Neuronal stem cell (in vitro differentiated cells): Measurements from ENCODE around the gene MS4A12.

Source experiments
- DNase-seq: peaks from one replicate; pipeline ENCODE4 v3.0.0-alpha.2; 2013; ENCODE audit warnings: low spot score
- H2AFZ ChIP-seq: one replicate; pipeline ENCODE4 v1.6.1; 2013; ENCODE audit warnings: mild to moderate bottlenecking, low read length, inconsistent platforms
- H2AK5ac ChIP-seq: 2 replicates; pipeline ENCODE4 v1.6.1; 2013; ENCODE audit warnings: low read depth, mild to moderate bottlenecking, inconsistent platforms, low read length, moderate library complexity, mixed read lengths
- H2BK120ac ChIP-seq: 2 replicates; pipeline ENCODE4 v1.6.1; 2013; ENCODE audit warnings: low read depth, mild to moderate bottlenecking, inconsistent platforms, low read length, moderate library complexity, mixed read lengths
- H2BK12ac ChIP-seq: one replicate; pipeline ENCODE4 v1.6.1; 2013; ENCODE audit warnings: low read length, inconsistent platforms
- H2BK15ac ChIP-seq: 2 replicates; pipeline ENCODE4 v1.6.1; 2013; ENCODE audit warnings: mild to moderate bottlenecking, low read length, inconsistent platforms, mixed read lengths
- H2BK5ac ChIP-seq: one replicate; pipeline ENCODE4 v1.6.1; 2013; ENCODE audit warnings: inconsistent platforms, mild to moderate bottlenecking, low read length, moderate library complexity
- H3K14ac ChIP-seq: one replicate; pipeline ENCODE4 v1.6.1; 2013; ENCODE audit warnings: low read length, inconsistent platforms
- H3K18ac ChIP-seq: 2 replicates; pipeline ENCODE4 v1.6.1; 2013; ENCODE audit warnings: low read length, inconsistent platforms
- H3K23ac ChIP-seq: 2 replicates; pipeline ENCODE4 v1.6.1; 2013; ENCODE audit warnings: low read depth, mild to moderate bottlenecking, mixed read lengths, low read length, inconsistent platforms; ENCODE audit not compliant: poor library complexity
- H3K27ac ChIP-seq: replicated peaks from 3 replicates; pipeline ENCODE4 v1.5.1; 2013; ENCODE audit warnings: low read length, inconsistent platforms
- H3K27me3 ChIP-seq, 3 experiments: 2 replicates each; pipeline ENCODE4 v1.6.1; 2013; ENCODE audit warnings: low read length in 3 of 3, mild to moderate bottlenecking in 2 of 3, inconsistent platforms in 1 of 3, low read depth in 1 of 3, mixed read lengths in 1 of 3, moderate library complexity in 1 of 3; ENCODE audit not compliant: control insufficient read depth in 3 of 3, insufficient read depth in 3 of 3
- H3K36me3 ChIP-seq, 2 donors: replicated peaks in 1 of 2; 2 replicates each; pipeline ENCODE4 v1.6.1; 2013; ENCODE audit warnings: low read length in 2 of 2; ENCODE audit not compliant: control insufficient read depth in 2 of 2, insufficient read depth in 2 of 2
- H3K4ac ChIP-seq: 2 replicates; pipeline ENCODE4 v1.6.1; 2013; ENCODE audit warnings: inconsistent platforms, mild to moderate bottlenecking, low read length, moderate library complexity
- H3K4me1 ChIP-seq, 2 donors: 1 replicate in 1 of 2; 2 replicates in 1 of 2; pipeline ENCODE4 v1.6.1; 2013; ENCODE audit warnings: low read length in 2 of 2, low read depth in 1 of 2; ENCODE audit not compliant: control insufficient read depth in 2 of 2, insufficient read depth in 1 of 2
- H3K4me2 ChIP-seq: one replicate; pipeline ENCODE4 v1.6.1; 2013; ENCODE audit warnings: mild to moderate bottlenecking, low read length, inconsistent platforms; ENCODE audit not compliant: insufficient read depth, poor library complexity, severe bottlenecking
- H3K4me3 ChIP-seq, 2 donors: 2 replicates each; pipeline ENCODE4 v1.5.1; 2013; ENCODE audit warnings: low read length in 2 of 2, mild to moderate bottlenecking in 2 of 2, inconsistent platforms in 1 of 2, moderate library complexity in 1 of 2
- H3K79me1 ChIP-seq: one replicate; pipeline ENCODE4 v1.6.1; 2013; ENCODE audit warnings: low read depth, mild to moderate bottlenecking, inconsistent platforms, low read length, moderate library complexity
- H3K9ac ChIP-seq: one replicate; pipeline ENCODE4 v1.6.1; 2013; ENCODE audit warnings: mild to moderate bottlenecking, low read depth, low read length, inconsistent platforms; ENCODE audit not compliant: poor library complexity
- H3K9me3 ChIP-seq, 2 donors: replicated peaks in 1 of 2; 2 replicates each; pipeline versions ENCODE3 to v1.6.1; 2013; ENCODE audit warnings: low read length in 2 of 2, mild to moderate bottlenecking in 2 of 2, inconsistent platforms in 1 of 2, low read depth in 1 of 2, mixed read lengths in 1 of 2, moderate library complexity in 1 of 2; ENCODE audit not compliant: control insufficient read depth in 2 of 2, insufficient read depth in 1 of 2
- H4K8ac ChIP-seq: one replicate; pipeline ENCODE4 v1.6.1; 2013; ENCODE audit warnings: low read depth, mild to moderate bottlenecking, inconsistent platforms, low read length, moderate library complexity
- H4K91ac ChIP-seq: one replicate; pipeline ENCODE4 v1.6.1; 2013; ENCODE audit warnings: low read length, low read depth, mild to moderate bottlenecking, inconsistent platforms; ENCODE audit not compliant: poor library complexity
- WGBS, 2 donors: extraction: QIAGEN DNeasy Blood & Tissue Kit; methylation state at CpG; one replicate each; pipeline ENCODE4 v1.1.7; 2013; ENCODE audit warnings: missing lambda C conversion rate in 2 of 2, mixed read lengths in 1 of 2; ENCODE audit not compliant: insufficient read length in 2 of 2, insufficient replicate concordance in 1 of 2; ENCODE audit errors: extremely low coverage in 2 of 2; 5-methylcytosine and 5-hydroxymethylcytosine counted together

MS4A12 gene

DNA sequence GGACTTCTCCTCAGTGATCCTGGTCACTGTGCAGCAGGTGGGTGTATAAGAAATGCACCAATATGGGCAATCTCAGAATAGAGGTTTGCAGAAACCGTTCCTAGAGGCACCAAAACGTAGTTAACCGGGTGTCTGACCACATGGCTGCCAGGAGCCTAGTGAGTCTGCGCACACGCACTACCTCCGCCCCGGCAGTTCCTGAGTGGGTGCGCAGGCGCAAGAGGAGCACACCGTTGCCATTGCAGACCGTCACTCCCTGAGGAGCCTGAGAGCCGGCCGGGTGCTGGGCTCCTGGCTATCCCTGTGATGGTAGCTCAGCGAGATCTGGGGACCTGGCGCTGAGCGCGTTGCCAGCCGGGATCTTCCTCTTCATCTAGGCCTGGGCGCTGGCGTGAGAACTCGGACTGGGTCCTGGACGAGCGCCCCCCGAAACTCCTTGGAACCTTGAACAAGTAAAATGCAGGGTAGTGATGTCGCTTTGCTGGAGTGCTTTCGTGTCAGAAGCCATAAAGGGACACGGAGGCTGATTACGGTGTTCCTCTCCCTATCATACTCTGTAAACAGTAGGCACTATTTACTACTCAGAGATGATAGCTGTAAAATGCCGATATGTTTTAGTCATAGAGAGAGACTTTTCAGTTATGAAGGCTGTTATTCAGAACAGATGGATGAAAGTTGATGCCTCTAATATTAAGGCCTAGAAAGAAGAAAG lies 22.7 kb downstream of the MS4A12 start, which contains the start of gene MS4A13:
MS4A13 (plus strand) TSS at position 249 of the 712 bp plus-strand sequence. CDS start 2,692 bp downstream, outside the sequence.
- Histone ChIP-seq H3K27ac (no peak within 1 kb of the TSS), H2BK15ac (no peak within 1 kb of the TSS), H2BK120ac (no peak within 1 kb of the TSS), H2BK12ac (no peak within 1 kb of the TSS), H3K9ac (no peak within 1 kb of the TSS), H3K4me3 (no peak within 1 kb of the TSS), H3K36me3 (no peaks in the 10 kb centered on the region), H3K18ac (no peak within 1 kb of the TSS), H3K9me3 (no peaks in the 10 kb centered on the region), H3K23ac (no peak within 1 kb of the TSS), H2AFZ (no peak within 1 kb of the TSS), H3K79me1 (no peaks in the 10 kb centered on the region), H3K4ac (no peak within 1 kb of the TSS), H2AK5ac (no peak within 1 kb of the TSS), H3K4me1 (no peaks in the 10 kb centered on the region), H4K91ac (no peak within 1 kb of the TSS), H4K8ac (no peak within 1 kb of the TSS), H2BK5ac (no peak within 1 kb of the TSS), H3K27me3 (no peaks in the 10 kb centered on the region), H3K14ac (no peak within 1 kb of the TSS), H3K4me2 (no peak within 1 kb of the TSS)
- no peak for DNase-seq
- no CpG with 5 or more reads among the region's 29 CpGs for WGBS, 2 donors

DNA sequence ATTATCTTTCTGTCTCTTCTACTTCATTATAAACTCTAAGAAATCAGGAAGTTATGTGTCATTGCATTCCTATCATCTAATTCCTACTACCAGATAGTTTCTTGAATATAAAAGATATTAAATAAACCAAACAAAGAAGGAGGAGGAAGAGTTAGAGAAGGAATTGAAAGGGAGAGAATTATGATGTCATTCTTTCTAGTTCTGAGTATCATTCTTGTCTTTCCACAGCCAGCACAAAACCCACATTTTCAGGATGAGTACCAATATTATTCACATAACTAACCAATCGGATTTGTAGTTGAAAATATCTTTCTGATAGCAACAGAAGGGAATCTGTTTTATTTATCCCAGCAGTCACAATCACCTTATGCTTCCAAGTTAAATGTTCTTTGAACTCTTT lies 35.9 kb downstream of the MS4A12 start:
- Histone ChIP-seq H3K79me1 (no peaks in the 10 kb centered on the region), H2AFZ (no peak overlapping the region), H3K4ac (no peak overlapping the region), H3K27ac (no peak overlapping the region), H2BK120ac (no peak overlapping the region), H2BK12ac (no peak overlapping the region), H2AK5ac (no peak overlapping the region), H2BK5ac (no peak overlapping the region), H4K8ac (no peak overlapping the region), H3K27me3 (no peaks in the 10 kb centered on the region), H3K23ac (no peak overlapping the region), H4K91ac (no peak overlapping the region), H3K4me1 (no peaks in the 10 kb centered on the region), H3K14ac (no peak overlapping the region), H3K9me3 (no peaks in the 10 kb centered on the region), H3K18ac (no peak overlapping the region), H3K4me3 (no peak overlapping the region), H2BK15ac (no peak overlapping the region), H3K9ac (no peak overlapping the region), H3K36me3 (no peaks in the 10 kb centered on the region), H3K4me2 (no peak overlapping the region)
- no CpG with 5 or more reads among the region's 1 CpG for whole genome bisulfite sequencing, 2 donors
- DNase-seq, result no peak

DNA sequence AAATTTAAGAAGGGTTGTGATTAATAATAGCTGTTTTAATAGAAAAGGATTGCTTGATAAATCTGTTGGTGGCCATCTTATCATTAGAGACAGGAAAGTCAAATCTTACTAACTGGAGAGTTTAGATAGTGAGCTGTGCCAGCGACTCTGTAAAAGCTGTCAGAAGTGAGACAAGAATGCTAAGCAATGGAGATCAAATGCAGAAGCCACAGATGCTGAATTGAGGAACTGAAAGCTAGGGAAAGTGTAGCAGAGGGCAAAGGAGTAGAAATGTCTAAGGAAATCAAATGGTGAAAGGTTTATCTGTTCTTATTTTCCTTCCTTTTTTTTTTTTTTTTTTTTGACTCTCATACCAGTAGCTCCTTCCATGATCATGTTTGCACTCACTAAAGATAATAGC lies 36.4 kb downstream of the MS4A12 start:
- no peak for DNase-seq
- Histone ChIP-seq H3K79me1 (no peaks in the 10 kb centered on the region), H2BK120ac (no peak overlapping the region), H3K27me3 (no peaks in the 10 kb centered on the region), H3K4me1 (no peaks in the 10 kb centered on the region), H3K27ac (no peak overlapping the region), H3K18ac (no peak overlapping the region), H3K36me3 (no peaks in the 10 kb centered on the region), H2AFZ (no peak overlapping the region), H3K14ac (no peak overlapping the region), H3K9ac (no peak overlapping the region), H4K91ac (no peak overlapping the region), H4K8ac (no peak overlapping the region), H2BK15ac (no peak overlapping the region), H2AK5ac (no peak overlapping the region), H3K23ac (no peak overlapping the region), H3K9me3 (no peaks in the 10 kb centered on the region), H3K4ac (no peak overlapping the region), H3K4me3 (no peak overlapping the region), H3K4me2 (no peak overlapping the region), H2BK12ac (no peak overlapping the region), H2BK5ac (no peak overlapping the region)
- WGBS, 2 donors, result no CpG with 5 or more reads among the region's 1 CpG

DNA sequence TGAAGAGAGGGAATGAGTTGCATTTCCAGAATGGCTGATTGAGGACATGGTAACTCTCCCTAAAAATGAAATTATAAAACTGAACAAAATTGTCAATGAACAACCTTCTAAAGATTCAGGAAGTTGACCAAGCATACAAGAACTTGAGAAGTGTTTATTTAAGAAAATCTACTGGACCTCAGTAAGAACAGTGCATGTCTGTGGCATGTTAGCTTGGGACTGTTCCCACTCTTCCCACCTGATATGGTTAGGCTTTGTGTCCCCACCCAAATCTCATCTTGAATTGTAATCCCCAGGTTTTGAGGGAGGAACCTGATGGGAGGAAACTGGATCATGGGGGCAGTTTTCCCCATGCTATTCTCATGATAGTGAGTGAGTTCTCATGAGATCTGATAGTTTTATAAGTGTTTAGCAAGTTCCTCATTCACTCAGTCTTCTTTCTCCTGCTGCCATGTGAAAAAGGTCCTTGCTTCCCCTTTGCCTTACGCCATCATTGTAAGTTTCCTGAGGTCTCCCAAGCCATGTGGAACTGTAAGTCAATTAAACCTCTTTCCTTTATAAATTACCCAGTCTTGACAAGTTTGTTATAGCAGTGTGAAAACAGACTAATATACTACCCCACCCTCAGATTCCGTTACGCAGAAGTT lies 38.0 kb downstream of the MS4A12 start:
- Histone ChIP-seq H2BK120ac (no peak overlapping the region), H3K4me3 (no peak overlapping the region), H2BK12ac (no peak overlapping the region), H3K9ac (no peak overlapping the region), H3K18ac (no peak overlapping the region), H3K14ac (no peak overlapping the region), H2BK5ac (no peak overlapping the region), H2AFZ (no peak overlapping the region), H3K4ac (no peak overlapping the region), H3K9me3 (no peaks in the 10 kb centered on the region), H3K27me3 (no peaks in the 10 kb centered on the region), H2AK5ac (no peak overlapping the region), H3K4me1 (no peaks in the 10 kb centered on the region), H3K4me2 (no peak overlapping the region), H3K79me1 (no peaks in the 10 kb centered on the region), H2BK15ac (no peak overlapping the region), H4K8ac (no peak overlapping the region), H3K23ac (no peak overlapping the region), H3K36me3 (no peaks in the 10 kb centered on the region), H3K27ac (no peak overlapping the region), H4K91ac (no peak overlapping the region)
- no peak for DNase-seq
- WGBS, 2 donors, result no CpG with 5 or more reads among the region's 3 CpGs
